Gastrocnemius medialis (tissue), 4 donors: ENCODE data around the gene RAP2A.

ENCODE experiments used
- POLR2A ChIP-seq, 2 donors: fragments of 450-650 bp; IDR thresholded peaks; one replicate each; pipeline ENCODE4 v1.6.1; 2017; ENCODE audit warnings: antibody characterized with exemption in 2 of 2, mild to moderate bottlenecking in 2 of 2, moderate library complexity in 2 of 2
- TF ChIP-seq, protein P1 (sequence below), 5 experiments: fragments of 450-650 bp in 3 of 5; fragments of 200-600 bp in 2 of 5; sonication (generic) in 2 of 5; IDR thresholded peaks in 4 of 5; conservative IDR thresholded peaks in 1 of 5; 1 replicate in 4 of 5; 2 replicates in 1 of 5; pipeline ENCODE4 v1.5.1; 2016 to 2019; ENCODE audit warnings: antibody characterized with exemption in 5 of 5, mild to moderate bottlenecking in 3 of 5, moderate library complexity in 3 of 5

DNA sequence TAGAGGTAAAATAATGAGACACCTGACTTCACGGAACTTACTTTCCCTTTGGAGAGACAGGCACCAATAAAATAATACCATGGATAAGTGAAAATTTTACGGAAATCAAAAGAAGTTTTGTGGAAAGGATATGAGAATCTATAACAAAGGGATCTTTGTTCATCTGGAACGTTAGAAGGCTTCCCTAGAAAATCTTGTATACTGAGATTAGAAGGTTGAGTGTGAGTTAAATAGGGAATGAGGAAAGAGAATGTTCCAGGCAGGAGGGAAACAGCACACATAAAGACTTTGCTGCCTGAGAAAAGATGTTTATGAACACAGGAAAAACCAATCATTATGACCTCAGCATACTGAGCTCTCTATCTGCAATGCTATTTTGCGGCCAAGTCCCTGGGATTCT, 19.6 kb upstream of the RAP2A start:
- no peak for TF ChIP-seq POLR2A (IDR thresholded peaks at IDR 0.05)
- TF ChIP-seq, protein P1, sequence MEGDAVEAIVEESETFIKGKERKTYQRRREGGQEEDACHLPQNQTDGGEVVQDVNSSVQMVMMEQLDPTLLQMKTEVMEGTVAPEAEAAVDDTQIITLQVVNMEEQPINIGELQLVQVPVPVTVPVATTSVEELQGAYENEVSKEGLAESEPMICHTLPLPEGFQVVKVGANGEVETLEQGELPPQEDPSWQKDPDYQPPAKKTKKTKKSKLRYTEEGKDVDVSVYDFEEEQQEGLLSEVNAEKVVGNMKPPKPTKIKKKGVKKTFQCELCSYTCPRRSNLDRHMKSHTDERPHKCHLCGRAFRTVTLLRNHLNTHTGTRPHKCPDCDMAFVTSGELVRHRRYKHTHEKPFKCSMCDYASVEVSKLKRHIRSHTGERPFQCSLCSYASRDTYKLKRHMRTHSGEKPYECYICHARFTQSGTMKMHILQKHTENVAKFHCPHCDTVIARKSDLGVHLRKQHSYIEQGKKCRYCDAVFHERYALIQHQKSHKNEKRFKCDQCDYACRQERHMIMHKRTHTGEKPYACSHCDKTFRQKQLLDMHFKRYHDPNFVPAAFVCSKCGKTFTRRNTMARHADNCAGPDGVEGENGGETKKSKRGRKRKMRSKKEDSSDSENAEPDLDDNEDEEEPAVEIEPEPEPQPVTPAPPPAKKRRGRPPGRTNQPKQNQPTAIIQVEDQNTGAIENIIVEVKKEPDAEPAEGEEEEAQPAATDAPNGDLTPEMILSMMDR (IDR thresholded peaks at IDR 0.05 in 4 of 5, conservative IDR thresholded peaks at IDR 0.05 in 1 of 5): no peak
